ENCODE data around the gene PRAC1. TPM values are rescaled to one million over a fixed set of nuclear protein-coding genes. Genes with fewer than 3 reads are reported as not detected.
A peak's percentile ranks its signal among the peaks of the same experiment; 100 is the strongest.

PRAC1 gene
- total and polyA plus RNA-seq, 8 donors = not detected

GRCh38 chr17:48728232-48729231 is 6.2 kb upstream of the PRAC1 start, which contains the start of gene HOXB13:
HOXB13 (minus strand) TSS chr17:48728750; CDS start chr17:48728593, 157 bp downstream.
- Histone ChIP-seq H3K27ac (no peak within 1 kb of the TSS), H3K9me3 (no peaks in the 10 kb centered on the region), H3K36me3 (no peaks in the 10 kb centered on the region), H3K4me1 (peaks cover 23 to 46% (median 36%) of the 10 kb centered on the region in 4 donors), H3K4me3 (peak within 1 kb of the TSS in 3 of 4 donors; percentile 1 to 41 (median 35)), H3K27me3 (peaks cover 37 to 100% (median 97%) of the 10 kb centered on the region in 3 donors)
- TF ChIP-seq POLR2AphosphoS5 (IDR thresholded peaks at IDR 0.05) (no peak), CTCF (IDR thresholded peaks at IDR 0.05) (no peak), EP300 (IDR thresholded peaks at IDR 0.05) (no peak), POLR2A (IDR thresholded peaks at IDR 0.05) (no peak)
- 4 to 7% (median 5%) methylated on average over 41 to 55 of the region's 55 CpGs for WGBS, 5 donors
- intact Hi-C loops (cut with DNase I; ENCODE audit: low total_unique reads) = loop anchor here (10.0 kb wide), 2 partner anchors 66 to 156 kb away; no protein-coding TSS in a partner anchor
- DNase-seq = peak; percentile 37 to 71

- TF ChIP-seq CTCF (IDR thresholded peaks at IDR 0.05) (no peak), EP300 (IDR thresholded peaks at IDR 0.05) (no peak), POLR2A (IDR thresholded peaks at IDR 0.05) (no peak), POLR2AphosphoS5 (IDR thresholded peaks at IDR 0.05) (no peak)
- DNase-seq = no peak
- peaks cover 38 to 100% (median 97%) of the 10 kb centered on the region in 3 donors for H3K27me3 ChIP-seq
- H3K4me3 ChIP-seq = no peak overlapping the region
- no peaks in the 10 kb centered on the region for H3K36me3 ChIP-seq
- H3K9me3 ChIP-seq = no peaks in the 10 kb centered on the region
- 33 to 43% (median 34%) methylated on average over 5 to 9 of the region's 9 CpGs for WGBS, 5 donors
- intact Hi-C loops (cut with DNase I; ENCODE audit: low total_unique reads) = loop anchor here (10.0 kb wide), 2 partner anchors 67 to 157 kb away; no protein-coding TSS in a partner anchor
- peaks cover 16 to 46% (median 38%) of the 10 kb centered on the region in 4 donors for H3K4me1 ChIP-seq
- no peak overlapping the region for H3K27ac ChIP-seq
Measured at GRCh38 chr17:48727415-48728175, 5.3 kb upstream of the PRAC1 start.

- H3K4me3 ChIP-seq = no peak overlapping the region
- no peaks in the 10 kb centered on the region for H3K36me3 ChIP-seq
- no peak overlapping the region for H3K27ac ChIP-seq
- H3K27me3 ChIP-seq = peaks cover 41 to 100% (median 97%) of the 10 kb centered on the region in 3 donors
- H3K4me1 ChIP-seq = peaks cover 16 to 47% (median 39%) of the 10 kb centered on the region in 4 donors
- 6 to 9% (median 8%) methylated on average over 17 to 20 of the region's 20 CpGs for WGBS, 5 donors
- no peaks in the 10 kb centered on the region for H3K9me3 ChIP-seq
- intact Hi-C loops (cut with DNase I; ENCODE audit: low total_unique reads) = loop anchor here (10.0 kb wide), 2 partner anchors 68 to 158 kb away; no protein-coding TSS in a partner anchor
- DNase-seq = no peak
- TF ChIP-seq POLR2A (IDR thresholded peaks at IDR 0.05) = no peak
- no peak for TF ChIP-seq EP300 (IDR thresholded peaks at IDR 0.05)
- no peak for TF ChIP-seq CTCF (IDR thresholded peaks at IDR 0.05)
- no peak for TF ChIP-seq POLR2AphosphoS5 (IDR thresholded peaks at IDR 0.05)
Measured at GRCh38 chr17:48726916-48727286, 4.6 kb upstream of the PRAC1 start.

Data from stomach (tissue), 9 donors.